ENCODE data around the gene BGLAP. TPM values are rescaled to one million over a fixed set of nuclear protein-coding genes. Genes with fewer than 3 reads are reported as not detected.

The BGLAP gene
- total RNA-seq, 2 donors from 2014 or later = not detected

- TF ChIP-seq, protein P1, sequence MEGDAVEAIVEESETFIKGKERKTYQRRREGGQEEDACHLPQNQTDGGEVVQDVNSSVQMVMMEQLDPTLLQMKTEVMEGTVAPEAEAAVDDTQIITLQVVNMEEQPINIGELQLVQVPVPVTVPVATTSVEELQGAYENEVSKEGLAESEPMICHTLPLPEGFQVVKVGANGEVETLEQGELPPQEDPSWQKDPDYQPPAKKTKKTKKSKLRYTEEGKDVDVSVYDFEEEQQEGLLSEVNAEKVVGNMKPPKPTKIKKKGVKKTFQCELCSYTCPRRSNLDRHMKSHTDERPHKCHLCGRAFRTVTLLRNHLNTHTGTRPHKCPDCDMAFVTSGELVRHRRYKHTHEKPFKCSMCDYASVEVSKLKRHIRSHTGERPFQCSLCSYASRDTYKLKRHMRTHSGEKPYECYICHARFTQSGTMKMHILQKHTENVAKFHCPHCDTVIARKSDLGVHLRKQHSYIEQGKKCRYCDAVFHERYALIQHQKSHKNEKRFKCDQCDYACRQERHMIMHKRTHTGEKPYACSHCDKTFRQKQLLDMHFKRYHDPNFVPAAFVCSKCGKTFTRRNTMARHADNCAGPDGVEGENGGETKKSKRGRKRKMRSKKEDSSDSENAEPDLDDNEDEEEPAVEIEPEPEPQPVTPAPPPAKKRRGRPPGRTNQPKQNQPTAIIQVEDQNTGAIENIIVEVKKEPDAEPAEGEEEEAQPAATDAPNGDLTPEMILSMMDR (IDR thresholded peaks at IDR 0.05) = no peak
- peaks cover 4 to 25% of the 10 kb centered on the region in 2 donors for H3K4me1 ChIP-seq (ENCODE audit: control insufficient read depth in 1 of 2, low read depth in 2 of 2)
- no peak for ATAC-seq (ENCODE audit: insufficient number of reproducible peaks, low FRiP score, low read depth)
- DNase-seq (ENCODE audit: low spot score) = no peak
- no peak overlapping the region for H3K27ac ChIP-seq
- no peaks in the 10 kb centered on the region for H3K27me3 ChIP-seq (replicated peaks; ENCODE audit: insufficient read depth)
- no peaks in the 10 kb centered on the region for H3K9me3 ChIP-seq
- H3K36me3 ChIP-seq = peaks cover 8% of the 10 kb centered on the region
- no peak overlapping the region for H3K4me3 ChIP-seq
These were observed 45.5 kb upstream of the BGLAP start for GRCh38 chr1:156196445-156196844.

DNA sequence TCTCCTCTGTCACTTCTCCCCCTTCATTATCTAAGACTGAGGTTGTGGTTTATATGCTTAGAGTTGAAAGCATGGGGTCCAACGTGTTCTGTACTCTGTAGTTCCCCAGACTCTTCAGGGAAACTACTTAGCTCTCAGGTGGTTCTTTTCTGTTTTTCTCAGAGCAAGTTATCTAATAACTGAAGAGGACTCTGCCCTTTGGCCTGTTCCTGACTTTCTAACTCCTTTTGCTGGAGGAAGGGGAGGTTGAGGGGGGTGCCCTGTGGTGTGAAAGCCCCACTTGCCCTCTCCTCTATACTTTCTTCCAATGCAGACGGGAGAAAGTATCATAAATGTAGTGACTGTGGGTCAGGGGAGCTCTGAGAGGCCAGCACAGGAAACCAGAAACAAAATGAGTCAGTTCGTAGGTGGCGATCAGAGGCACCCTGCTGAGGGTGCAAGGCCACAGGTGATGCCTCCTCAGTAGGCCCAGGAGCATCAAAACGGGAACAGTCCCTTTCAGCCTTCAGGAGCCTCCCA, 43.1 kb upstream of the BGLAP start:
- ATAC-seq (ENCODE audit: insufficient number of reproducible peaks, low FRiP score, low read depth) = no peak
- H3K36me3 ChIP-seq = peaks cover 15% of the 10 kb centered on the region
- H3K9me3 ChIP-seq = no peaks in the 10 kb centered on the region
- TF ChIP-seq, protein P1 (IDR thresholded peaks at IDR 0.05) = no peak
- H3K27me3 ChIP-seq (replicated peaks; ENCODE audit: insufficient read depth) = no peaks in the 10 kb centered on the region
- DNase-seq (ENCODE audit: low spot score) = no peak
- H3K4me3 ChIP-seq = no peak overlapping the region
- H3K4me1 ChIP-seq (ENCODE audit: control insufficient read depth in 1 of 2, low read depth in 2 of 2) = peaks cover 10 to 31% of the 10 kb centered on the region in 2 donors
- H3K27ac ChIP-seq = no peak overlapping the region

DNA sequence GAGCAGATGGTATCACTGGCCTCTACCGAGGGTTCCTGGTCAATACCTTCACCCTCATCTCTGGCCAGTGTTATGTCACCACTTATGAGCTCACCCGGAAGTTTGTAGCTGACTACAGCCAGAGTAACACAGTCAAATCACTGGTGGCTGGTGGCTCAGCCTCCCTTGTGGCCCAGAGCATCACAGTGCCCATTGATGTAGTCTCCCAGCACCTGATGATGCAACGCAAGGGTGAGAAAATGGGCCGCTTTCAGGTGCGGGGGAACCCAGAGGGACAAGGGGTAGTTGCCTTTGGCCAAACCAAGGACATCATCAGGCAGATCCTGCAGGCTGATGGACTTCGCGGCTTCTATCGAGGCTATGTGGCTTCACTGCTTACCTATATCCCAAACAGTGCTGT, 41.9 kb upstream of the BGLAP start:
- H3K36me3 ChIP-seq = peaks cover 17% of the 10 kb centered on the region
- TF ChIP-seq, protein P1 (IDR thresholded peaks at IDR 0.05) = no peak
- peaks cover 6 to 23% of the 10 kb centered on the region in 2 donors for H3K4me1 ChIP-seq (ENCODE audit: control insufficient read depth in 1 of 2, low read depth in 2 of 2)

GRCh38 chr1:156203331-156203730, 38.7 kb upstream of the BGLAP start:
- Histone ChIP-seq H3K27me3 (replicated peaks; ENCODE audit: insufficient read depth) (no peaks in the 10 kb centered on the region), H3K9me3 (no peaks in the 10 kb centered on the region), H3K36me3 (peaks cover 28% of the 10 kb centered on the region), H3K27ac (peak overlapping the region; percentile 22 to 46), H3K4me1 (ENCODE audit: control insufficient read depth in 1 of 2, low read depth in 2 of 2) (peaks cover 6 to 19% of the 10 kb centered on the region in 2 donors), H3K4me3 (no peak overlapping the region)
- TF ChIP-seq, protein P1 (IDR thresholded peaks at IDR 0.05) = no peak
- DNase-seq (ENCODE audit: low spot score) (no peak), ATAC-seq (ENCODE audit: insufficient number of reproducible peaks, low FRiP score, low read depth) (no peak)

More for the DNA sequence above, 41.9 kb upstream of the BGLAP start:
- Histone ChIP-seq H3K9me3 (no peaks in the 10 kb centered on the region), H3K27me3 (replicated peaks; ENCODE audit: insufficient read depth) (no peaks in the 10 kb centered on the region), H3K4me3 (no peak overlapping the region), H3K27ac (no peak overlapping the region)
- no peak for ATAC-seq (ENCODE audit: insufficient number of reproducible peaks, low FRiP score, low read depth)
- no peak for DNase-seq (ENCODE audit: low spot score)

GRCh38 chr1:156204686-156205085, 37.3 kb upstream of the BGLAP start:
- peaks cover 30% of the 10 kb centered on the region for H3K36me3 ChIP-seq
- no peak for DNase-seq (ENCODE audit: low spot score)

More at GRCh38 chr1:156204686-156205085, 37.3 kb upstream of the BGLAP start:
- Histone ChIP-seq H3K9me3 (no peaks in the 10 kb centered on the region), H3K4me1 (ENCODE audit: control insufficient read depth in 1 of 2, low read depth in 2 of 2) (peaks cover 6 to 19% of the 10 kb centered on the region in 2 donors), H3K4me3 (no peak overlapping the region), H3K27ac (no peak overlapping the region), H3K27me3 (replicated peaks; ENCODE audit: insufficient read depth) (no peaks in the 10 kb centered on the region)
- TF ChIP-seq, protein P1 (IDR thresholded peaks at IDR 0.05) = no peak
- ATAC-seq (ENCODE audit: insufficient number of reproducible peaks, low FRiP score, low read depth) = no peak

All from thoracic aorta (tissue), 2 donors.